GM20000 (cell line): ENCODE measurements around the gene SOX15.

ENCODE experiments used
- DNase-seq: peaks from one replicate; pipeline ENCODE4 v3.0.0; 2012; ENCODE audit warnings: low spot score
- TF ChIP-seq, protein P1 (sequence below): IDR thresholded peaks from 2 replicates; pipeline ENCODE4 v1.5.1; 2012; ENCODE audit warnings: mild to moderate bottlenecking, control low read depth; ENCODE audit errors: extremely low read depth, missing control alignments

Gene SOX15

DNA sequence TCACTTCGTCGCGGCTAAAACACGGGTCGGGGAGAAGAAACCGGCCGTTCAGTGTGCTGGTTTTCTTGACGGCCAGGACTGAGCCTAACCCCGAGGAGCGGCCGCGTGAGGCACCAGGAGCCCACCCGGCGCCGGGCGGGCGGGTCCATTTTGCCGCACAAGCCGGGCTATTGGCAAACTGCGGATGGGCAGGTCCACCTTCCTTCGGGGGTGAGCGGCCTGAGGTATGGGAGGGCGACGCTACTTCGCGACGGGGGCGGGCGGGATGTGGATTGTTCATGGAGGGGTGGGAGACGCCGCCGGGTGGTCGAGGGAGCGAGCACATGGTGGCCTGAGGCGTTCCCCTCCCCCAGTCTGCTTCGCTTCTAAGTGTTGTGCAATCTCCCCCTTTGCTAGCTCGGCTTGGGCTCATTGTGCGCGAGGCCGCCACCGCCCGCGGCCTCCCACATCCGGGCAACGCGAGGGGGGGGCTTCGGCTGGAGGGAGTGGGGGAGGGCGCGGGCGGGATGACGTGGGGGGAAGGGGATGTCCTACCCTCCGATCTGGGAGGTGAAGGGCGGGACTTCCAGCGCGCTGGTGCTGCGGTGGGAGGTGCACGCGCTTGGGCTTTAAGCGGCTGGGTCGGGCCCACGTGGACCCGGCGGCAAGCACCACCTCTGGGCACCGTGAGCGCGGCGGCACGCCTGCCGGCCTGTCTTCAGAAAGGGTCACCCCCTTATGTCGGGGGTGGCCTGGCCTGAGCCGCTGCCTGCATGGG is 16.4 kb downstream of the SOX15 start:
- TF ChIP-seq, protein P1, sequence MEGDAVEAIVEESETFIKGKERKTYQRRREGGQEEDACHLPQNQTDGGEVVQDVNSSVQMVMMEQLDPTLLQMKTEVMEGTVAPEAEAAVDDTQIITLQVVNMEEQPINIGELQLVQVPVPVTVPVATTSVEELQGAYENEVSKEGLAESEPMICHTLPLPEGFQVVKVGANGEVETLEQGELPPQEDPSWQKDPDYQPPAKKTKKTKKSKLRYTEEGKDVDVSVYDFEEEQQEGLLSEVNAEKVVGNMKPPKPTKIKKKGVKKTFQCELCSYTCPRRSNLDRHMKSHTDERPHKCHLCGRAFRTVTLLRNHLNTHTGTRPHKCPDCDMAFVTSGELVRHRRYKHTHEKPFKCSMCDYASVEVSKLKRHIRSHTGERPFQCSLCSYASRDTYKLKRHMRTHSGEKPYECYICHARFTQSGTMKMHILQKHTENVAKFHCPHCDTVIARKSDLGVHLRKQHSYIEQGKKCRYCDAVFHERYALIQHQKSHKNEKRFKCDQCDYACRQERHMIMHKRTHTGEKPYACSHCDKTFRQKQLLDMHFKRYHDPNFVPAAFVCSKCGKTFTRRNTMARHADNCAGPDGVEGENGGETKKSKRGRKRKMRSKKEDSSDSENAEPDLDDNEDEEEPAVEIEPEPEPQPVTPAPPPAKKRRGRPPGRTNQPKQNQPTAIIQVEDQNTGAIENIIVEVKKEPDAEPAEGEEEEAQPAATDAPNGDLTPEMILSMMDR: no peak
- peak; percentile 92 for DNase-seq

DNA sequence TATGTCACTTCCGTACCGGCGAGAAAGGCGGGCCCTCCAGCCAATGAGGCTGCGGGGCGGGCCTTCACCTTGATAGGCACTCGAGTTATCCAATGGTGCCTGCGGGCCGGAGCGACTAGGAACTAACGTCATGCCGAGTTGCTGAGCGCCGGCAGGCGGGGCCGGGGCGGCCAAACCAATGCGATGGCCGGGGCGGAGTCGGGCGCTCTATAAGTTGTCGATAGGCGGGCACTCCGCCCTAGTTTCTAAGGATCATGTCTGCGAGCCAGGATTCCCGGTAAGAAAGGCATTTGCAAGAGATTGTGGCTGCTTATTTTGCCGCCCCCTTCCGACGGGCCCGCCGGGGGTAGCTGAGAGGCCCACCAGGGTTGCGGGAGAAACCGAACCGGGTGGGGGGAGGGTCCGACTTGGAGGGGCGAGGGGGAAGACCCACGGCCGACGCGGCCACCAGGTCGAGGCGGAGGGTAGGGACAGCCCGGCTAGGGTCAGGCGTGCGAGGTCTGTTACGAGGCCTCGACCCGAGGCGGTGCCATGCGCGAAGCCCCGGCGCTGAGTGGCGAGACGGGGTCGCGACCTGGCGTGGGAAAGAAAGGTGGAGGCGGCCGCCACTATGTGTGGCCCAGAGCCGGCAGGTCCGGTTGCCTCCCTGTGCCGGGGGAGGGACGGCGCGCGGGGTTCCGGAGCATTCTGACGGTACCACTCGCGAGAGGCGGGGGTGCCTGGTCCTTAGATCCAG is 17.1 kb downstream of the SOX15 start:
- DNase-seq: peak; percentile 99
- TF ChIP-seq, protein P1: no peak

DNA sequence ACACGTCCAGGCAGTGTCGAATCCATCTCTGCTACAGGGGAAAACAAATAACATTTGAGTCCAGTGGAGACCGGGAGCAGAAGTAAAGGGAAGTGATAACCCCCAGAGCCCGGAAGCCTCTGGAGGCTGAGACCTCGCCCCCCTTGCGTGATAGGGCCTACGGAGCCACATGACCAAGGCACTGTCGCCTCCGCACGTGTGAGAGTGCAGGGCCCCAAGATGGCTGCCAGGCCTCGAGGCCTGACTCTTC is 17.6 kb downstream of the SOX15 start:
- TF ChIP-seq, protein P1: no peak
- DNase-seq: no peak

DNA sequence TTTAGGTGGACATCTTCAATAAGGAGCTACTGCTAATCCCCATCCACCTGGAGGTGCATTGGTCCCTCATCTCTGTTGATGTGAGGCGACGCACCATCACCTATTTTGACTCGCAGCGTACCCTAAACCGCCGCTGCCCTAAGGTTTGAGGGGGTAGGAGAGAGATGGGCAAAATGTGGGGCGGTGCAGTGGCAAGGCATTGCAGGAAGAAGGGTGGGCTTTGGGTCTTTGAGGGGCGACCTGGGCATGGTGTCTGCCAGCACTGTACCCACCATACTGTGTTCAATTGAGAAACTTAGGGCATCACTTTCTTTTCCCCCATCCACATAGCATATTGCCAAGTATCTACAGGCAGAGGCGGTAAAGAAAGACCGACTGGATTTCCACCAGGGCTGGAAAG is 19.5 kb downstream of the SOX15 start:
- TF ChIP-seq, protein P1: no peak
- DNase-seq: no peak

DNA sequence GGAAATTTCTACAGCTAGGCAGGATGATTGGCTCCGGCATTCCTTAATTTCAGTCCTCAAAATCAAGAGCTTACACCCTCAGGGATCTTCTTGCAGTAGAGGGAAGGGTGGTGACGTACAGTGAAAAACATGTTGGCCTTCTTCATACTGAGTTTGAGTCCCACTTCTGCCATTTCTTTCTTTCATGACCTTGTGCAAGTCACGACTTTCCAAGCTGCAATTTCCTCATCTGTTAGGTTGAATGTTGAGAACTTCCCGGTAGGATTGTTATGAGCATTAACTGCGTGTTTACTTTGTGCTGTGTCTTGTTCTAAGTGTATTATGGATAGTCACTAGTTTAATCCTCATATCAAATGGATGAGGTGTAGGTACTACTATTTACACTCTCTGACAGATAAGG is 20.3 kb downstream of the SOX15 start:
- TF ChIP-seq, protein P1: no peak
- no peak for DNase-seq

DNA sequence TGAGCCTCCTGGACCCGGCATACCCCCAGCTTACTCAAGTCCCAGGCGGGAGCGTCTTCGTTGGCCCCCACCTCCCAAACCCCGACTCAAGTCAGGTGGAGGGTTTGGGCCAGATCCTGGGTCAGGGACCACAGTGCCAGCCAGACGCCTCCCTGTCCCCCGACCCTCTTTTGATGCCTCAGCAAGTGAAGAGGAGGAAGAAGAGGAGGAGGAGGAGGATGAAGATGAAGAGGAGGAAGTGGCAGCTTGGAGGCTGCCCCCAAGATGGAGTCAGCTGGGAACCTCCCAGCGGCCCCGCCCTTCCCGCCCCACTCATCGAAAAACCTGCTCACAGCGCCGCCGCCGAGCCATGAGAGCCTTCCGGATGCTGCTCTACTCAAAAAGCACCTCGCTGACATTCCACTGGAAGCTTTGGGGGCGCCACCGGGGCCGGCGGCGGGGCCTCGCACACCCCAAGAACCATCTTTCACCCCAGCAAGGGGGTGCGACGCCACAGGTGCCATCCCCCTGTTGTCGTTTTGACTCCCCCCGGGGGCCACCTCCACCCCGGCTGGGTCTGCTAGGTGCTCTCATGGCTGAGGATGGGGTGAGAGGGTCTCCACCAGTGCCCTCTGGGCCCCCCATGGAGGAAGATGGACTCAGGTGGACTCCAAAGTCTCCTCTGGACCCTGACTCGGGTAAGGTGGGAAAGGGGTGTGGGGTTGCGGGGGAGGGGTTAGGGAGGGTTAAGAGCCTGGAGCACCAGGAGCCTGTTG is 26.6 kb downstream of the SOX15 start:
- TF ChIP-seq, protein P1: no peak
- no peak for DNase-seq

DNA sequence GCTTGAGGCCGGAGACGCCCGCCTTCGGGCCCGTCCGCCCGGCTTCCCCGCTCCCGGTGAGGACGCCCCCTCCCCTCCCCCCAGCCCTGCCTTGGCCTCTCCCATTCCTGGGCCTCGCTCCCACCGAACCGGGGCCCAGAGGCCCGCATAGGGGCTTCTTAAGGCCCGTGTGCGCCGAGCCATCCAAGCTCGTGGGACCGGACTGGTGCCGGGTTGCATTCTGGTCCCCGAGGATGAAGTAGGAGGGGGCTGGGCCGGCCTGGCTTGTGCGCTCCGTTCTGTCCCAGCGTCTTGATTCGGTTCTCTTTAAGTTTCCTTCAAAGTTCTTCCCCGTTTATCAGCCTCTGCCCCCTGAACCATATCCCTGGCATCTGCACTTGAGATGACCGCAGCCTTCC is 27.7 kb downstream of the SOX15 start:
- TF ChIP-seq, protein P1: no peak
- DNase-seq: no peak
